ENCODE measurements around the gene INO80C.

The INO80C gene

GRCh38 chr18:35485852-35486251, 11.9 kb downstream of the INO80C start:
- DNase-seq = no peak

- DNase-seq = no peak
These were observed 13.7 kb downstream of the INO80C start for GRCh38 chr18:35484034-35484433.

- DNase-seq = no peak
These were observed 15.8 kb downstream of the INO80C start for GRCh38 chr18:35481960-35482366.

GRCh38 chr18:35479911-35480586, 17.7 kb downstream of the INO80C start:
- DNase-seq = no peak

- DNase-seq = no peak
These were observed 19.0 kb downstream of the INO80C start for GRCh38 chr18:35478520-35479435.

GRCh38 chr18:35477974-35478373, 19.8 kb downstream of the INO80C start:
- DNase-seq = no peak

GRCh38 chr18:35477497-35477896, 20.3 kb downstream of the INO80C start:
- DNase-seq = no peak

GRCh38 chr18:35474884-35475283, 22.9 kb downstream of the INO80C start:
- no peak for DNase-seq

- DNase-seq = no peak
These were observed 24.2 kb downstream of the INO80C start for GRCh38 chr18:35473562-35473961.

- no peak for DNase-seq
These were observed 27.3 kb downstream of the INO80C start for GRCh38 chr18:35470435-35470834.

- no peak for DNase-seq
These were observed 28.0 kb downstream of the INO80C start for GRCh38 chr18:35469725-35470124.

GRCh38 chr18:35468711-35469110, 29.0 kb downstream of the INO80C start:
- DNase-seq = no peak

GRCh38 chr18:35467624-35468016, 30.1 kb downstream of the INO80C start:
- no peak for DNase-seq

GRCh38 chr18:35466815-35467623, 30.7 kb downstream of the INO80C start:
- DNase-seq = no peak

GRCh38 chr18:35466334-35466733, 31.4 kb downstream of the INO80C start:
- DNase-seq = no peak

GRCh38 chr18:35465329-35465728, 32.4 kb downstream of the INO80C start:
- DNase-seq = no peak

- DNase-seq = no peak
These were observed 32.9 kb downstream of the INO80C start for GRCh38 chr18:35464831-35465279.

GRCh38 chr18:35463827-35464226, 33.9 kb downstream of the INO80C start:
- no peak for DNase-seq

GRCh38 chr18:35463050-35463449, 34.7 kb downstream of the INO80C start:
- no peak for DNase-seq

- DNase-seq = no peak
These were observed 37.0 kb downstream of the INO80C start for GRCh38 chr18:35460736-35461161.

- no peak for DNase-seq
These were observed 37.8 kb downstream of the INO80C start for GRCh38 chr18:35459997-35460396.

GRCh38 chr18:35458677-35459441, 38.9 kb downstream of the INO80C start:
- peak; percentile 52 for DNase-seq
